GM12874 (cell line): ENCODE measurements around the gene CFAP99.

ENCODE experiments used
- CTCF ChIP-seq: IDR thresholded peaks from 2 replicates; pipeline ENCODE4 v1.5.1; 2011; ENCODE audit warnings: low read depth, mild to moderate bottlenecking, control low read depth, low read length, moderate library complexity; ENCODE audit not compliant: insufficient read depth

Gene CFAP99

GRCh38 chr4:2432004-2432403 lies 13.2 kb downstream of the CFAP99 start:
- no peak for TF ChIP-seq CTCF

GRCh38 chr4:2432991-2433530 lies 14.3 kb downstream of the CFAP99 start:
- no peak for TF ChIP-seq CTCF

- no peak for TF ChIP-seq CTCF
Observed at GRCh38 chr4:2433609-2434350, 15.0 kb downstream of the CFAP99 start.

DNA sequence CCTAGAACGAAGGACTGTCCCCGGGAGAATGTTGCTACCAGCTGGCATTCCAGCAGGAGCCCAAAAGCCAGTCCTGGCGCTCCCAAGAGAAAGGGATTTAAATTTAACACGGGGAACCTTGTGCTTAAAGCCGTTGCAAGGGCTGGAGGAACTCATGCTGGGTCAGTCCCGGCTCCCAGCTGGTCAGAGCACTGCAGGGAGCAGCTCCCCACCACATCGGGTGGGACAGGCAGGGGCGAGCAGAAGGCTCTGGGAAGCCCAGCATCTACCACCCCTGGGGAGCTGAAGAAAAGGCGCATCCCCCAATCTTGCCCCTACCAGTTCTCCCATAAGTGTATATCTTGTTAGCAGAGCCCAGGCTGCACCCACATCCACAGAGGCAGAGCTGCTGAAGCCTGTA lies 15.7 kb downstream of the CFAP99 start:
- TF ChIP-seq CTCF = no peak

- 0 out of 2 replicates have a peak, but pooled peaks have one; percentile 2 for TF ChIP-seq CTCF
Observed at GRCh38 chr4:2436301-2436700, 17.5 kb downstream of the CFAP99 start.

DNA sequence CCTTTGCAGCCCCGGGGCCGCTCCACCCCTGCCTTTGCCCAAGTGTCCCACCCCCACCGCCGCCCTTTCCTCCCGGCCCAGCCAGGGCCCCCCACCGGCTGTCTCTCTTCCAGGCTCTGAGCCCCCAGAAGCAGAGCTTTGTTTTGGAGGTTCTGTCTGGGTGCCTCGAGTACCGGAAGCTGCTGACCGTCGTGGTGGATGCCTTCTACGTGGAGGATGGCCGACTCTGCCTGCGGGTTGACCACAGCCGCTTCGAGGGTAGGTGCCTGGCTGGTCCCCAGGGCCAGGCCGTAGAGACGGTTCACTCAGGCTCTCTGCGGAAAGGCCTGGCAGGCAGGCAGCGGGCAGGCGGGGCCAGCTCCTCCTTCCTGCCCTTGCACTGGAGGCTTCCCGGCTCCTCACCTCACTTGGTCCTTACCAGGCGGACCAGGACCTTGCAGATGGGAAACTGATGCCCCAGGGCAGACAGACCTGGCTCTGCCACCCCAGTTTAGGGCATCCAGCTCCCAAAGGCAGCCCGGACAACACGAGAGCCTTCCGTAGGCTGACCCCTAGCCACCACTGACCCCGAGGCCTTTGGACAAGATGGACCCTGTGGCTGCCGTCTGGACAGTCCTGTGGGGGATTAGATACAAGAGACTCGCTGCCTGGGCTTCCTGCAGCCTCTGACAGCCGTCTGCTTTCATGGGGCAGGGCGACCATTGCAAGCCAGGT lies 18.2 kb downstream of the CFAP99 start:
- TF ChIP-seq CTCF = no peak

- TF ChIP-seq CTCF = no peak
Observed at GRCh38 chr4:2437475-2438215, 18.9 kb downstream of the CFAP99 start.
